ENCODE data around the gene ZER1.

DNA sequence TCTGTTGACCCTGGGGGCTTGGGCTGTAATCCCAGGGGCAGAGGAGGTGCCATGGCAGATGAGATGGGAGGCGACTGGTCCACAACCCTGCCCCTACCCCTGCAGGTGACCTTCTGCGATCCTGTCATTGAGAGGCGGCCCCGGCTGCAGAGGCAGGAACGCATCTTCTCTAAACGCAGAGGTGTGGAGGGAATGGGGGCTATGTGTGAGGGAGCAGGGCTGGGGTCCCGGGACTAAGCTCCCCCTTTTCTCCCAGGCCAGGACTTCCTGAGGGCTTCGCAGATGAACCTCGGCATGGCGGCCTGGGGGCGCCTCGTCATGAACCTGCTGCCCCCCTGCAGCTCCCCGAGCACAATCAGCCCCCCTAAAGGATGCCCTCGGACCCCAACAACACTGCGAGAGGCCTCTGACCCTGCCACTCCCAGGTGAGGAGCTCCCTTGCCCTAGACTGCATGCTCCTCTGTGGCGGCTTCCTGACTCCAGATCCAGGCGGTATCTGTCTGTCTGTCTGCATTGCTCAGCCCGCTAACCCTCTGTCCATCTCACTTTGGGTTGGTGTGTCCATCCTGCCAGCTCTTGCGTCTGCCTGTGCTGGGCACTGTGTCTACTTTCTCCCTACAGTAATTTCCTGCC is 57.7 kb downstream of the ZER1 start:
- TF ChIP-seq, protein P1, sequence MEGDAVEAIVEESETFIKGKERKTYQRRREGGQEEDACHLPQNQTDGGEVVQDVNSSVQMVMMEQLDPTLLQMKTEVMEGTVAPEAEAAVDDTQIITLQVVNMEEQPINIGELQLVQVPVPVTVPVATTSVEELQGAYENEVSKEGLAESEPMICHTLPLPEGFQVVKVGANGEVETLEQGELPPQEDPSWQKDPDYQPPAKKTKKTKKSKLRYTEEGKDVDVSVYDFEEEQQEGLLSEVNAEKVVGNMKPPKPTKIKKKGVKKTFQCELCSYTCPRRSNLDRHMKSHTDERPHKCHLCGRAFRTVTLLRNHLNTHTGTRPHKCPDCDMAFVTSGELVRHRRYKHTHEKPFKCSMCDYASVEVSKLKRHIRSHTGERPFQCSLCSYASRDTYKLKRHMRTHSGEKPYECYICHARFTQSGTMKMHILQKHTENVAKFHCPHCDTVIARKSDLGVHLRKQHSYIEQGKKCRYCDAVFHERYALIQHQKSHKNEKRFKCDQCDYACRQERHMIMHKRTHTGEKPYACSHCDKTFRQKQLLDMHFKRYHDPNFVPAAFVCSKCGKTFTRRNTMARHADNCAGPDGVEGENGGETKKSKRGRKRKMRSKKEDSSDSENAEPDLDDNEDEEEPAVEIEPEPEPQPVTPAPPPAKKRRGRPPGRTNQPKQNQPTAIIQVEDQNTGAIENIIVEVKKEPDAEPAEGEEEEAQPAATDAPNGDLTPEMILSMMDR (IDR thresholded peaks at IDR 0.05; ENCODE audit: control extremely low read depth in 1 of 3, insufficient read depth in 1 of 3, low read depth in 1 of 3, low read length in 3 of 3), result no peak
- TF ChIP-seq ATF2 (IDR thresholded peaks at IDR 0.05; ENCODE audit: low read length), result no peak
- TF ChIP-seq MAX (IDR thresholded peaks at IDR 0.05), result no peak
